DOHH2 (cell line): Measurements from ENCODE around the gene ELL2.

Experiments used
- H3F3A ChIP-seq: fragments of 200-600 bp; sonication (generic), shearing (Covaris generic); 2 replicates; pipeline ENCODE4 v1.6.0; 2016; ENCODE audit warnings: antibody characterized with exemption, mild to moderate bottlenecking; ENCODE audit not compliant: control insufficient read depth, insufficient read depth
- H3K27ac ChIP-seq: fragments of 200-600 bp; sonication (generic); 2 replicates; pipeline ENCODE4 v1.5.1; 2014; ENCODE audit warnings: low read depth, mild to moderate bottlenecking, low read length, moderate library complexity
- H3K27me3 ChIP-seq: fragments of 200-600 bp; sonication (generic); 2 replicates; pipeline ENCODE4 v1.6.1; 2014; ENCODE audit warnings: mild to moderate bottlenecking, low read length, mixed read lengths; ENCODE audit not compliant: control insufficient read depth
- H3K36me3 ChIP-seq: fragments of 200-600 bp; sonication (generic); 2 replicates; pipeline ENCODE4 v1.6.1; 2014; ENCODE audit warnings: mild to moderate bottlenecking, low read length, moderate library complexity, mixed read lengths; ENCODE audit not compliant: control insufficient read depth
- H3K4me1 ChIP-seq: fragments of 200-600 bp; sonication (generic); 2 replicates; pipeline ENCODE4 v1.6.1; 2014; ENCODE audit warnings: mild to moderate bottlenecking, low read length, mixed read lengths; ENCODE audit not compliant: control insufficient read depth
- H3K4me2 ChIP-seq: fragments of 200-600 bp; sonication (generic); 2 replicates; pipeline ENCODE4 v1.6.0; 2014; ENCODE audit warnings: mild to moderate bottlenecking, low read length, moderate library complexity
- H3K4me3 ChIP-seq: fragments of 200-600 bp; sonication (generic); 2 replicates; pipeline ENCODE4 v1.5.1; 2014; ENCODE audit warnings: mild to moderate bottlenecking, low read length, mixed read lengths
- H3K79me2 ChIP-seq: fragments of 200-600 bp; sonication (generic); 2 replicates; pipeline ENCODE4 v1.6.1; 2014; ENCODE audit warnings: mild to moderate bottlenecking, low read length, mixed read lengths; ENCODE audit not compliant: control insufficient read depth
- H3K9me2 ChIP-seq: fragments of 200-600 bp; sonication (generic); replicated peaks from 2 replicates; pipeline ENCODE4 v1.6.1; 2014; ENCODE audit warnings: mild to moderate bottlenecking, low read length, mixed read lengths; ENCODE audit not compliant: control insufficient read depth
- H3K9me3 ChIP-seq: fragments of 200-600 bp; sonication (generic); 2 replicates; pipeline ENCODE4 v1.6.1; 2014; ENCODE audit warnings: antibody characterized with exemption, low read length, mixed read lengths; ENCODE audit not compliant: control insufficient read depth, insufficient read depth
- H4K20me1 ChIP-seq: fragments of 200-600 bp; sonication (generic); 2 replicates; pipeline ENCODE4 v1.6.0; 2014; ENCODE audit warnings: low read depth, mild to moderate bottlenecking, antibody characterized with exemption, low read length, moderate library complexity; ENCODE audit not compliant: control insufficient read depth, insufficient read depth
- EZH2phosphoT487 ChIP-seq: fragments of 200-600 bp; sonication (generic); IDR thresholded peaks from 2 replicates; pipeline ENCODE4 v1.6.1; 2017; ENCODE audit warnings: borderline replicate concordance, mild to moderate bottlenecking, antibody characterized with exemption, low read length, moderate library complexity, mixed read lengths
- TF ChIP-seq, protein P1 (sequence below): fragments of 200-600 bp; sonication (generic); IDR thresholded peaks from one replicate; pipeline ENCODE4 v1.5.1; 2014; ENCODE audit warnings: antibody characterized with exemption, mild to moderate bottlenecking, low read depth, low read length; ENCODE audit not compliant: poor library complexity, severe bottlenecking

ELL2 gene

GRCh38 chr5:95940758-95941682, 20.6 kb downstream of the ELL2 start:
- no peak overlapping the region for H3K4me2 ChIP-seq
- no peaks in the 10 kb centered on the region for H3K36me3 ChIP-seq
- H3K4me3 ChIP-seq: no peak overlapping the region
- H3K4me1 ChIP-seq: no peaks in the 10 kb centered on the region
- H4K20me1 ChIP-seq: no peaks in the 10 kb centered on the region
- H3F3A ChIP-seq: no peaks in the 10 kb centered on the region
- H3K79me2 ChIP-seq: no peaks in the 10 kb centered on the region
- H3K9me2 ChIP-seq: no peaks in the 10 kb centered on the region
- no peaks in the 10 kb centered on the region for H3K27me3 ChIP-seq
- TF ChIP-seq, protein P1, sequence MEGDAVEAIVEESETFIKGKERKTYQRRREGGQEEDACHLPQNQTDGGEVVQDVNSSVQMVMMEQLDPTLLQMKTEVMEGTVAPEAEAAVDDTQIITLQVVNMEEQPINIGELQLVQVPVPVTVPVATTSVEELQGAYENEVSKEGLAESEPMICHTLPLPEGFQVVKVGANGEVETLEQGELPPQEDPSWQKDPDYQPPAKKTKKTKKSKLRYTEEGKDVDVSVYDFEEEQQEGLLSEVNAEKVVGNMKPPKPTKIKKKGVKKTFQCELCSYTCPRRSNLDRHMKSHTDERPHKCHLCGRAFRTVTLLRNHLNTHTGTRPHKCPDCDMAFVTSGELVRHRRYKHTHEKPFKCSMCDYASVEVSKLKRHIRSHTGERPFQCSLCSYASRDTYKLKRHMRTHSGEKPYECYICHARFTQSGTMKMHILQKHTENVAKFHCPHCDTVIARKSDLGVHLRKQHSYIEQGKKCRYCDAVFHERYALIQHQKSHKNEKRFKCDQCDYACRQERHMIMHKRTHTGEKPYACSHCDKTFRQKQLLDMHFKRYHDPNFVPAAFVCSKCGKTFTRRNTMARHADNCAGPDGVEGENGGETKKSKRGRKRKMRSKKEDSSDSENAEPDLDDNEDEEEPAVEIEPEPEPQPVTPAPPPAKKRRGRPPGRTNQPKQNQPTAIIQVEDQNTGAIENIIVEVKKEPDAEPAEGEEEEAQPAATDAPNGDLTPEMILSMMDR: no peak
- no peak for TF ChIP-seq EZH2phosphoT487
- H3K27ac ChIP-seq: no peak overlapping the region
- no peaks in the 10 kb centered on the region for H3K9me3 ChIP-seq

- TF ChIP-seq EZH2phosphoT487: no peak
- TF ChIP-seq, protein P1: no peak
- no peak overlapping the region for H3K4me2 ChIP-seq
- H3K4me1 ChIP-seq: no peaks in the 10 kb centered on the region
- H3K36me3 ChIP-seq: no peaks in the 10 kb centered on the region
- H3K27me3 ChIP-seq: no peaks in the 10 kb centered on the region
- H3K27ac ChIP-seq: no peak overlapping the region
- H3F3A ChIP-seq: no peaks in the 10 kb centered on the region
- H4K20me1 ChIP-seq: no peaks in the 10 kb centered on the region
- no peaks in the 10 kb centered on the region for H3K9me3 ChIP-seq
- no peaks in the 10 kb centered on the region for H3K9me2 ChIP-seq
- no peak overlapping the region for H3K4me3 ChIP-seq
- H3K79me2 ChIP-seq: no peaks in the 10 kb centered on the region
Observed at GRCh38 chr5:95939465-95939864, 22.2 kb downstream of the ELL2 start.

- Histone ChIP-seq H3K36me3 (no peaks in the 10 kb centered on the region), H3K27ac (no peak overlapping the region), H3F3A (no peaks in the 10 kb centered on the region), H3K79me2 (no peaks in the 10 kb centered on the region), H4K20me1 (no peaks in the 10 kb centered on the region), H3K4me1 (no peaks in the 10 kb centered on the region), H3K27me3 (no peaks in the 10 kb centered on the region), H3K9me3 (no peaks in the 10 kb centered on the region), H3K4me3 (no peak overlapping the region), H3K9me2 (no peaks in the 10 kb centered on the region), H3K4me2 (no peak overlapping the region)
- TF ChIP-seq, protein P1: no peak
Observed at GRCh38 chr5:95938766-95939165, 22.9 kb downstream of the ELL2 start.
